Astrocyte of the cerebellum (primary cell): ENCODE results near the gene ARMH1.

Source experiments
- DNase-seq: peaks from one replicate; pipeline ENCODE4 v3.0.0-alpha.2; 2011; ENCODE audit warnings: low read depth
- H3K4me3 ChIP-seq: 2 replicates; pipeline ENCODE4 v1.5.1; 2011; ENCODE audit warnings: mild to moderate bottlenecking, low read depth, low read length, moderate library complexity
- CTCF ChIP-seq: IDR thresholded peaks from 2 replicates; pipeline ENCODE4 v1.5.1; 2012; ENCODE audit warnings: low read length, low read depth, moderate library complexity, mild to moderate bottlenecking; ENCODE audit errors: missing control alignments
- in situ Hi-C: cut with HindIII; loops from 2 replicates; pipeline ENCODE4 v1.10.0; 2017; ENCODE audit warnings: low sequenced_read_pairs

ARMH1 gene

GRCh38 chr1:44640200-44640853, 34.2 kb upstream of the ARMH1 start:
- no peak overlapping the region for H3K4me3 ChIP-seq
- no peak for TF ChIP-seq CTCF
- in situ Hi-C loops = no loop called here
- no peak for DNase-seq

- DNase-seq = no peak
- in situ Hi-C loops = no loop called here
- TF ChIP-seq CTCF = no peak
- no peak overlapping the region for H3K4me3 ChIP-seq
Measured at GRCh38 chr1:44641126-44642102, 33.1 kb upstream of the ARMH1 start.

GRCh38 chr1:44642255-44642654, 32.3 kb upstream of the ARMH1 start:
- in situ Hi-C loops = no loop called here
- no peak overlapping the region for H3K4me3 ChIP-seq
- TF ChIP-seq CTCF = no peak
- DNase-seq = no peak

- in situ Hi-C loops = no loop called here
- H3K4me3 ChIP-seq = no peak overlapping the region
- DNase-seq = no peak
- TF ChIP-seq CTCF = no peak
Measured at GRCh38 chr1:44642925-44643324, 31.6 kb upstream of the ARMH1 start.

GRCh38 chr1:44643721-44644334, 30.7 kb upstream of the ARMH1 start:
- no peak for TF ChIP-seq CTCF
- no peak overlapping the region for H3K4me3 ChIP-seq
- in situ Hi-C loops = no loop called here
- no peak for DNase-seq

- TF ChIP-seq CTCF = no peak
- no peak overlapping the region for H3K4me3 ChIP-seq
- in situ Hi-C loops = no loop called here
- no peak for DNase-seq
Measured at GRCh38 chr1:44644806-44645205, 29.7 kb upstream of the ARMH1 start.
